Activated T-helper 1 cell treated with anti-CD3 and anti-CD28 coated beads, Interleukin-2, amount 50 U/mL, for 16 hours (primary cell): ENCODE results near the gene P4HTM.
A peak's percentile ranks its signal among the peaks of the same experiment; 100 is the strongest.

ENCODE experiments used
- DNase-seq, 2 donors: peaks; one replicate each; pipeline ENCODE4 v3.0.0-alpha.2; 2020; ENCODE audit warnings: low read depth in 1 of 2, low spot score in 1 of 2

P4HTM gene

GRCh38 chr3:48989796-48990635 is at the start of gene P4HTM:
P4HTM (plus strand) TSS chr3:48990241; CDS start chr3:48990257, 16 bp downstream.
- peak; percentile 42 to 65 for DNase-seq

GRCh38 chr3:48945432-48945831 is 44.6 kb upstream of the P4HTM start:
- DNase-seq, result no peak

GRCh38 chr3:48945891-48946549 is 44.0 kb upstream of the P4HTM start:
- no peak for DNase-seq

GRCh38 chr3:48949376-48949717 is 40.7 kb upstream of the P4HTM start:
- no peak for DNase-seq

- no peak for DNase-seq
Measured at GRCh38 chr3:48950051-48950450, 40.0 kb upstream of the P4HTM start.

- DNase-seq, result no peak
Measured at GRCh38 chr3:48951764-48952163, 38.3 kb upstream of the P4HTM start.

GRCh38 chr3:48952510-48953118 is 37.4 kb upstream of the P4HTM start:
- peak; percentile 8 to 11 for DNase-seq

GRCh38 chr3:48957006-48957705 is 32.9 kb upstream of the P4HTM start:
- DNase-seq, result no peak

- no peak for DNase-seq
Measured at GRCh38 chr3:48960841-48961413, 29.1 kb upstream of the P4HTM start.

- no peak for DNase-seq
Measured at GRCh38 chr3:48962340-48962739, 27.7 kb upstream of the P4HTM start.

- DNase-seq, result no peak
Measured at GRCh38 chr3:48962939-48963338, 27.1 kb upstream of the P4HTM start.

GRCh38 chr3:48963591-48963990 is 26.4 kb upstream of the P4HTM start:
- no peak for DNase-seq

- no peak for DNase-seq
Measured at GRCh38 chr3:48966367-48966766, 23.7 kb upstream of the P4HTM start.

- no peak for DNase-seq
Measured at GRCh38 chr3:48966876-48967361, 23.1 kb upstream of the P4HTM start.

GRCh38 chr3:48970586-48970985 is 19.5 kb upstream of the P4HTM start:
- DNase-seq, result no peak

- no peak for DNase-seq
Measured at GRCh38 chr3:48974076-48974864, 15.8 kb upstream of the P4HTM start.

GRCh38 chr3:48979451-48979850 is 10.6 kb upstream of the P4HTM start:
- DNase-seq, result no peak

GRCh38 chr3:48980295-48980694 is 9.7 kb upstream of the P4HTM start:
- no peak for DNase-seq

- DNase-seq, result no peak
Measured at GRCh38 chr3:48982016-48982415, 8.0 kb upstream of the P4HTM start.

GRCh38 chr3:48982686-48983085 is 7.4 kb upstream of the P4HTM start:
- DNase-seq, result no peak
